ENCODE data around the gene C19orf81.

C19orf81 gene

GRCh38 chr19:50626795-50627194 lies 22.4 kb upstream of the C19orf81 start:
- TF ChIP-seq, protein P1, sequence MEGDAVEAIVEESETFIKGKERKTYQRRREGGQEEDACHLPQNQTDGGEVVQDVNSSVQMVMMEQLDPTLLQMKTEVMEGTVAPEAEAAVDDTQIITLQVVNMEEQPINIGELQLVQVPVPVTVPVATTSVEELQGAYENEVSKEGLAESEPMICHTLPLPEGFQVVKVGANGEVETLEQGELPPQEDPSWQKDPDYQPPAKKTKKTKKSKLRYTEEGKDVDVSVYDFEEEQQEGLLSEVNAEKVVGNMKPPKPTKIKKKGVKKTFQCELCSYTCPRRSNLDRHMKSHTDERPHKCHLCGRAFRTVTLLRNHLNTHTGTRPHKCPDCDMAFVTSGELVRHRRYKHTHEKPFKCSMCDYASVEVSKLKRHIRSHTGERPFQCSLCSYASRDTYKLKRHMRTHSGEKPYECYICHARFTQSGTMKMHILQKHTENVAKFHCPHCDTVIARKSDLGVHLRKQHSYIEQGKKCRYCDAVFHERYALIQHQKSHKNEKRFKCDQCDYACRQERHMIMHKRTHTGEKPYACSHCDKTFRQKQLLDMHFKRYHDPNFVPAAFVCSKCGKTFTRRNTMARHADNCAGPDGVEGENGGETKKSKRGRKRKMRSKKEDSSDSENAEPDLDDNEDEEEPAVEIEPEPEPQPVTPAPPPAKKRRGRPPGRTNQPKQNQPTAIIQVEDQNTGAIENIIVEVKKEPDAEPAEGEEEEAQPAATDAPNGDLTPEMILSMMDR (IDR thresholded peaks at IDR 0.05; ENCODE audit: insufficient read depth, low read depth, low read length, missing control alignments) = no peak
- no peak for DNase-seq (ENCODE audit: low read depth)

GRCh38 chr19:50628146-50628545 lies 21.1 kb upstream of the C19orf81 start:
- no peak overlapping the region for H3K4me3 ChIP-seq (ENCODE audit: low read length)
- TF ChIP-seq, protein P1 (IDR thresholded peaks at IDR 0.05; ENCODE audit: insufficient read depth, low read depth, low read length, missing control alignments) = no peak
- DNase-seq (ENCODE audit: low read depth) = no peak

More at GRCh38 chr19:50626795-50627194, 22.4 kb upstream of the C19orf81 start:
- no peak overlapping the region for H3K4me3 ChIP-seq (ENCODE audit: low read length)

DNA sequence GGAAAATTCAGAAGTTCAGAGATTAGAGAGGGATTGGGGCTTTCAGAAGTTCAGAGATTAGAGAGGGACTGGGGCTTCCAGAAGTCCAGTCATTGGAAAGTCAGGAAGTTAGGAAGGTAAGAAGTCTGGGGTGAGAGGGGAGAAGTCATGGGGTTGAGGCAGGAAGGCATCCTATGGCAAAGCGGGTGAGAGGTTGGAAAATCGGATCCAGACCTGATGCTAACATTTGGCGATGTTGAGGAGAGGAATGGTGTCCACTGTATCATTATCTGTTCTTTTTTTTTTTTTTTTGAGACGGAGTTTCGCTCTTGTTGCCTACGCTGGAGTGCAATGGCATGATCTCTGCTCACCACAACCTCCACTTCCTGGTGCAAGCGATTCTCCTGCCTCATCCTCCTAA lies 20.7 kb upstream of the C19orf81 start:
- TF ChIP-seq, protein P1 (IDR thresholded peaks at IDR 0.05; ENCODE audit: insufficient read depth, low read depth, low read length, missing control alignments) = no peak
- DNase-seq (ENCODE audit: low read depth) = no peak
- H3K4me3 ChIP-seq (ENCODE audit: low read length) = no peak overlapping the region

- no peak for DNase-seq (ENCODE audit: low read depth)
- H3K4me3 ChIP-seq (ENCODE audit: low read length) = no peak overlapping the region
- TF ChIP-seq, protein P1 (IDR thresholded peaks at IDR 0.05; ENCODE audit: insufficient read depth, low read depth, low read length, missing control alignments) = no peak
These were observed 20.1 kb upstream of the C19orf81 start for GRCh38 chr19:50629194-50629593.

GRCh38 chr19:50629801-50630200 lies 19.4 kb upstream of the C19orf81 start:
- TF ChIP-seq, protein P1 (IDR thresholded peaks at IDR 0.05; ENCODE audit: insufficient read depth, low read depth, low read length, missing control alignments) = no peak
- no peak for DNase-seq (ENCODE audit: low read depth)
- no peak overlapping the region for H3K4me3 ChIP-seq (ENCODE audit: low read length)

DNA sequence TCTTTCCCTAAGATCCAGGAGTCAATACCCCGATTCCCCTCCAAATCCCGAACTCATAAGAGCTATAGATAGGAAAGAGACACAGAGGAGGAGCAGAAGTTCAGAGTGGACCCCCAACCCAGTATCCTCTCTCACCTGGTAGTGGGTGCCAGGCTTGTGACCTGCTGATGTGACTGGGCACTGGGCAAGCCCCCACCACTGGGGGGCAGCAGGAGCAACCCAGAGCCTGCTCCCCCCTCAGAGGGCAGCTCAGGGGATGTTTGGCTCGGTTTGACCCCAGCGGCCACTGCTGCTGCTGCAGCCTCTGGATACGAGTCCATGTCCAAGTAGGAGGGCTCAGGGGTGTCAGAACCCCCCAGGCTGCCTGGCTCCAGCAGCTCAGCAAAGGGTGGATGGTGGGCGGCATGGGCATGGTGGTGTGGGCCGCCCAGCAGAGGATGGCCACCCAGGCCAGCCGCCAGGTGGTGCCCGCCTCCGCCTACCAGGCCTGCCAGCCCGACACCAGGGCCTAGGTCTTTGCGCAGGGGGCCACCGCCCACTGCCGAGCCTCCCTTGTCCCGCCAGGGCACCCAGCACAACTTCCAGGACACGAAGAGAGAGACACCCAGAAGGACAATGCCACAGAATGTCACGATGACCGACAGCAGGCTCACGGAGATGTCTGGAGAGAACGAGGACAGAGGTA lies 17.0 kb upstream of the C19orf81 start:
- TF ChIP-seq, protein P1 (IDR thresholded peaks at IDR 0.05; ENCODE audit: insufficient read depth, low read depth, low read length, missing control alignments) = no peak
- no peak overlapping the region for H3K4me3 ChIP-seq (ENCODE audit: low read length)
- no peak for DNase-seq (ENCODE audit: low read depth)

DNA sequence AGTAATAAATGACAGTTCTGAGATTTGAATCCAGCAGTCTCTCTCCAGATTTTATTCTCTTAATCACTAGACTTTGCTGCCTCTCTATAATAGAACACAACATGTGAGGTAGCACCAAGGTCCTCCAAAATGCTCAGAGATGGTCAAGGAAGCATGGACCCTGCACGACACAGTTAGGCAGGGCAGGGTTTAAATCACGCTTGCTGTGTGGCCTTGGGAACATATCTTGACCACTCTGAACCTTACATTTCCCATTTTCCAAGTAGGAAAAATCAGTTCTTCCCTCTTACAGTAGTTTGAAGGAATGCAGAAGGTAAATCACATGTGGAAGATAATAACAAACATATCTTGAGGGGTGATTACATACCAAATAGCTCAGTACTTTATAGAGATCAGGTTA lies 15.9 kb upstream of the C19orf81 start:
- DNase-seq (ENCODE audit: low read depth) = no peak
- TF ChIP-seq, protein P1 (IDR thresholded peaks at IDR 0.05; ENCODE audit: insufficient read depth, low read depth, low read length, missing control alignments) = no peak
- H3K4me3 ChIP-seq (ENCODE audit: low read length) = no peak overlapping the region
